Cardiac fibroblast (primary cell): ENCODE data around the gene NCAPH2.

Source experiments
- DNase-seq, 2 donors: peaks; one replicate each; pipeline versions ENCODE4 v3.0.0 to v3.0.0-alpha.2; 2010; ENCODE audit warnings: low read depth in 2 of 2
- H3K4me3 ChIP-seq, 2 donors: replicated peaks in 1 of 2; 1 replicate in 1 of 2; 2 replicates in 1 of 2; pipeline ENCODE4 v1.5.1; 2011; ENCODE audit warnings: low read depth in 2 of 2, low read length in 2 of 2, mild to moderate bottlenecking in 2 of 2, moderate library complexity in 1 of 2
- CTCF ChIP-seq: IDR thresholded peaks from one replicate; pipeline ENCODE4 v1.5.1; 2011; ENCODE audit warnings: low read depth, mild to moderate bottlenecking, low read length, inconsistent platforms

The NCAPH2 gene

DNA sequence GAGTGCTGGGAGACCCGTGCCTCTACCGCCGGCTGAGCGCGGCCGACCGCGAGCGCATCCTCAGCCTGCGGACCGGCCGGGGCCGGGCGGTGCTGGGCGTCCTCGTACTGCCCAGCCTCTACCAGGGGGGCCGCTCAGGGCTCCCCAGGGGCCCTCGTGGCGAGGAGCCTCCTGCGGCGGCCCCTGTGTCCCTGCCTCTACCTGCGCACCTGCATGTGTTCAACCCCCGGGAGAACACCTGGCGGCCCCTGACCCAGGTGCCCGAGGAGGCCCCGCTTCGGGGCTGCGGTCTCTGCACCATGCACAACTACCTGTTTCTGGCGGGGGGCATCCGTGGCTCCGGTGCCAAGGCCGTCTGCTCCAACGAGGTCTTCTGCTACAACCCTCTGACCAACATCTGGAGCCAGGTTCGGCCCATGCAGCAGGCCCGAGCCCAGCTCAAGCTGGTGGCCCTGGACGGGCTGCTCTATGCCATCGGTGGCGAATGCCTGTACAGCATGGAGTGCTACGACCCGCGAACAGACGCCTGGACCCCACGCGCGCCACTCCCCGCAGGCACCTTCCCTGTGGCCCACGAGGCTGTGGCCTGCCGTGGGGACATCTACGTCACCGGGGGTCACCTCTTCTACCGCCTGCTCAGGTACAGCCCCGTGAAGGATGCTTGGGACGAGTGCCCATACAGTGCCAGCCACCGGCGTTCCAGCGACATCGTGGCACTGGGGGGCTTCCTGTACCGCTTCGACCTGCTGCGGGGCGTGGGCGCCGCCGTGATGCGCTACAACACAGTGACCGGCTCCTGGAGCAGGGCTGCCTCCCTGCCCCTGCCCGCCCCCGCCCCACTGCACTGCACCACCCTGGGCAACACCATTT lies 41.1 kb downstream of the NCAPH2 start:
- no peak for DNase-seq
- TF ChIP-seq CTCF, result no peak
- H3K4me3 ChIP-seq, result no peak overlapping the region

- H3K4me3 ChIP-seq, result no peak overlapping the region
- no peak for DNase-seq
- TF ChIP-seq CTCF, result no peak
Measured at GRCh38 chr22:50550395-50550794, 42.4 kb downstream of the NCAPH2 start.

DNA sequence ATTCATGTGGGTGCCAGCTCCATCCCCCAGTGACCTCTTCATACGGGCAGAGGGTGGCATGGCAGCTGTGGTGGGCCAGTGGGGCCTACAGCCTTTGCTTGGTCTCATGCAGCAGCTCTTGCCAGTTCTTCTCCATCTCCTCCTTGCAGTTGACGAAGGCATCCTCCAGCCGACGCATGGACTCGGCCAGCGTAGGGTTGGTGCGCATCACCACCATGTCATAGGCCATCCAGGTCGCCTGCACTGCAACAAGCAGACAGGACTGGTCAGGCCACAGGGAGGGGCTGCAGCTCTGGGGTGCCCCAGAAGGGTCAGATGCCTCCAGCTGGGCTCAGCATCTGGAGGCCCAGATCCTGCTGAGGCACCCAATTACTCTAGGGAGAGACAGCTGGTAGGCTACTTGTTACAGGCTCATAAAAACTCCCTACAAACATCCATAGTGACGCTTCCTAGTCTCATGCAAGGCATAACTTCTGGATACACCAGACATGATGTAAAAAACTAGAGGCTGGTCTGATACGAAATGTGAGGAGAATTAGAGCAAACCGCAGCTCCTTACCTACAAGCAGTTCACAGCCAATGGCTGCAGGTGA lies 43.2 kb downstream of the NCAPH2 start:
- no peak overlapping the region for H3K4me3 ChIP-seq
- TF ChIP-seq CTCF, result no peak
- no peak for DNase-seq

DNA sequence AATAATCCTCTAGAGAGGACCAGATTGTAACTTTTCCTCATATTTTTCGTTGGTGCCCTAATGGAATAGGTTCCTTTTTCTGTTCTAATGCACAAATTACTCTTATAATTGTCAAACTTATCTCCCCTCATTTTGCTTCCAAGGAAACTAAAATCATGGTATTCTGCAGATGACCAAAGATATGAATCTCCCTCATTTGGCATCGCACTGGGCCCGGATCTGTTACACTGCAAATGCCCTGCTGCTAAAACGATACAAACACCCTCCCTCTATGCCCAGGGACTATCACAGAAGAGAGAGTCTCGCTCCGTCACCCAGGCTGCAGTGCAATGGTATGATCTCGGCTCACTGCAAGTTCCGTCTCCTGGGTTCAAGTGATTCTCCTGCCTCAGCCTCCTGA lies 45.3 kb downstream of the NCAPH2 start:
- TF ChIP-seq CTCF, result no peak

DNA sequence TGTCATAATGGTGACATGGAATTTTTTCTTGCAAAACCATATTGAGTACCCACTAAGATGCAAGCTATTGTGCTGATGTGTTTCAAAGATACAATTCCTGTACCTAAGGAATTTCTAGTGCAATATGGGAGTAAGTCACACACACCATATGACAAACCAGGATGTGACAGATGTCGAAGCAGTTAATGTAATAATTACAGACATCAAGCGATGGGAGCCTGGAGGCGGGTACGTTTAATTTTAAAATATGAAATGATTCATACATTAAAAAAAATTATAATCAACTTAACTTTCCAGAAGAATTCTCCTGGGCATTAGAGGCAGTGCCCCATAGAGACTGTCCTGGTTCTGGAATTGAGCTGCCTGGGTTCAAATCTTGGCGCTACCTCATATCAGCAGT lies 48.7 kb downstream of the NCAPH2 start:
- no peak for TF ChIP-seq CTCF
- no peak overlapping the region for H3K4me3 ChIP-seq
- DNase-seq, result no peak

More for the DNA sequence above, 45.3 kb downstream of the NCAPH2 start:
- H3K4me3 ChIP-seq, result no peak overlapping the region
- DNase-seq, result no peak

GRCh38 chr22:50560034-50560433 lies 52.0 kb downstream of the NCAPH2 start:
- DNase-seq, result no peak
- no peak for TF ChIP-seq CTCF
- no peak overlapping the region for H3K4me3 ChIP-seq
